ENCODE data around the gene PLA2G4E.

The PLA2G4E gene

DNA sequence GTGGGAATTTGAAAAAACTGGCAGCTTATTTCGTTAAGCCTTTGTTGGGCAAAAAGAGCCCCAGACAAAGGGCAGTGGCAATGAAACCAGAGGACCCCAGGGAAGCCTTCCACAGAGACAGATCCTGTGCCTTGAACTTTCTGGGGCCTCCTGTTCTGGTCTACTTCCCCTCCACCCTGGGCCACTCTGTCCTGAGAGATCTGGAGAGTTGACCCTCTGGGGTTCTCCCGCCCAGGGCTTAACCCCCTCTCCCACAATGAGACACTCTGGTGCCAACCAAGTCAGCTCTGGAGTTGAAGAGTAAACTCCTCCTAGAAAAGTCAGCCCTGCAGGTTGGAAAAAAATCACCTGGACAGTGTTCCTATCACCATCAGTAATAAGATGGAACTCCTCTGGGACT lies 69.3 kb downstream of the PLA2G4E start:
- DNase-seq = no peak

DNA sequence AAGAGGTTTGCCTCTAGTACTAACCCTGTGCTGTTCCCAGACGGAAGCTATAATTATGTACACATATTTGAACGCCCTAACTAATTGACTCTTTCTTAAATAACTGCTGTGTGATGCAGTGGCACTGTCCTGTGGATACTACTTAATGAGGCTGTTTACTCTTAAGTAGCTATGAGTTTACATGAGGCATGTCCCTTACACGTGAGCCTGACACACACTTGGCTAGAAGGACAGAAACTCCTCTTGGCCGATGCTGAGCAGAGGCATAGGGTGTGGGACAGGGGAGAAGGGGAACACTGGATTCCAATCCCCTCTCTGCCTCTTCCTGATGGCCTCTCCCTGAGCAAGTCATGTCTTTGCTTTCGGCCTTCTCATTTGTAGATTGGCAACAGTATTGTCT lies 70.4 kb downstream of the PLA2G4E start:
- no peak for DNase-seq

DNA sequence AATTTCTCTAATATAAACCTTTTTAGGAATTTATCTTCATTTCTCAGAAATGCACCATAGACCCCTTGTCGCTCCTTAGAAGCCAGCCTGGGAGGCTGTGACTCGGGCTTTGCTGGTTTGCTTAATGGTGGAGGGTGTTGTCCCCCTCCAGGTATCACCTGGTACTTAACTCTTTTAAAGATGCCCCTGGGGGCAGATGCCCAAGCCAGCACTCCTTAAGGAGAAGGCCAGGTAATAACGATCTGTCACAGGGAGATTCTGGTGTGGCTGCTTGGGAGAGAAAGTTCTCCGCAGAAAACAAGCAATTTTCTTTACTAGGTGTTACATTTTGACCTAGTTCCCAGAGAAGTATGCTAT lies 70.7 kb downstream of the PLA2G4E start:
- no peak for DNase-seq

DNA sequence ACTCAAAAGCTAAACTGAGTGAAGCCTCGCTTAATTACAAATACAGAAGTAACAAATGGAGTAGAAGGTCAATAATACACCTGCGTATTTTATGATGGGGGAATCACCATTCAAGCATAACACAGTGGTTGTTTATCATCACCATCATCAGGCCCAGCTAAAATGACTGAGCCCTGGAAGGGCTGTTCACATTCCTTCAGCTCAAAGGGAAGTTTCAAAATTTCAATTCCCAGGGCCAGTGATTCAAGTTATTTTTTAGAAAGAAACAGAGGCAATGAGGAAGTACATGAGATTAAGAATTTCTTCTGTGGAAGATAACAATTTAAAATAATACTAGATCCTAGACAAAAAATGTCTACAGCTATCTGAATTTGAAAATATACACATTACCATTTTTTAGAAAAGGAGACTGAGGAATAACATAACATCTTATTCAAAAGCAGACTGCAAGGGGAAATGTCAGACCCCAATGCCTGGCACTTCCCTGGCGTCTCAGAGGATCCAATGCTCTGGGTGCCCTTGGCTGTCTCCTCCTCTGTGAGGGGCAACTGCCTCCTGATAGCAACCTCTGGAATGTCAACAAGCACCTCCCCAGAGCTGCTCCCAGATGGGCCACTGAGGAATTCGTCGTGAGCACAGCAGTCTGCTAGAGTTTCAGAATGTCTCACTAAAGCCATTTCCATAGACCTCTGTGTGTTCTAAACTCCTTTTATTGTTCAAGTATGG lies 71.3 kb downstream of the PLA2G4E start:
- DNase-seq = no peak

DNA sequence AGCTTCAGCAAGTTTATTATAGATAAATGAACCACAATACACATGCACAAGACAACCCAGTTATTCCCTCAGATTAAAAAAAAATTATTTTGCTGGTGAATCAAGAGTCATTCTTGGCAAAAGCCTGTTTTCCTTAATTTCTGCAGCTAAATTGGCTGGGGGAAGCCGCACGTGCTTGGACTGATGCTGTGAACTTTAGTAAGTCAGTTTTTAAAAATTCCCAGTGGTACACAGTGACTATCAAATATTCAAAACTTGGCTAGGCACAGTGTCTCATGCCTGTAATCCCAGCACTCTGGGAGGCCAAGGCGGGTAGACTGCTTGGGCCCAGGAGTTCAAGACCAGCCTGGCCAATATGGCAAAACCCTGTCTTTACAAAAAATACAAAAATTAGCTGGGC lies 72.4 kb downstream of the PLA2G4E start:
- no peak for DNase-seq

DNA sequence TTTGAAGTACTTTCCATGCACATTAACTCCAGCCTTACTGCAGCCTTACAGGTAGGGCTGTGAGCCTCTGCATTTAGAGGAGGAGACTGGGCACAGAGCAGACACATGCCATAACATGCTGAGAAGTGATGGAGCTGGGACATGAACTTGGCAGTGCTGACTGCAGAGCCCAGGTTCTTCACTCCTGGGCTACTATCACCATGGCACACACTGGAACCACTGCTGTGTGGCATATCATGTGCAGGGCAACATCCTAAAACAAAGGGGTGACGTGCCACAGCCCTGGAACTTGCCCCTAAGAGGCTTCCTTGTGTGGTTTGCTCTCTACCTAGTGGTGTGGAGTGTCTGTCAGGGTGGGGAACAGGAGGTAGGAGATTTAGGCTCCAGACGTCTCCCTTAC lies 73.9 kb downstream of the PLA2G4E start:
- DNase-seq = no peak

DNA sequence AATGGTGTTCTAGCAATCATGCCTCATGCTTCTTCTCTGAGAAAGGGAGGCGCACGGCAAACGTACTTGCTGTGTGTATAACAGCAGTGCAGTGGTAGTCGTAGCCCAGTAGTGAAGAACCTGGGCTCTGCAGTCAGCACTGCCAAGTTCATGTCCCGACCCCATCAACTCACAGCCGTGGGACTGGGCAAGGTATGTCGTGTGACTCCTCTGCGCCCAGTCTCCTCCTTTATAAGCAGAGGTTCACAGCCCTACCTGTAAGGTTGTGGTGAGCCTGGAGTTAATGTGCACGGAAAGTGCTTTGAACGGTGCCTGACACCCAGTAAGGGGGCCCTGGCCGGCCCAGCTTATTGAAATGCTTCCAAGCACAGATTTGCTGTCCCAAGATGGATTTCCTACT lies 75.1 kb downstream of the PLA2G4E start:
- no peak for DNase-seq

DNA sequence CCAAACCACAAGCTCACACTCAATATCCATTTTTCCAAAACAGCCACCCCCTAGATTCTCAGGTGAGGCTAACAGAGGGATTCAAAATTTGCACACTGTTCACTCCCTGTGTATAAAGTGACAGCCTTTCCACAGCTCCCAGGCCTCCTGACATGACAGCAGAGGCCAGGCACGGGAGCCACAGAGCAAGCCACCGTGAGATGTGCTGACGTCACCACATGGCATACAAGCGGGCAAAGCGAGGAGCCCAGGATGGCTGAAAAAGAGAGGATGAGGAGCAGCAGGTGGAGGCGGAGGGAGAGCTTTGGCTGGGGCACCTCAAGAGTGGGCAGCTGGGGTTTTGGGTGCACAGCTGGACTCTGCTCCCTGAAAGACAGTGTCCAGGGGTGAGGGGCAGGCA lies 75.6 kb downstream of the PLA2G4E start:
- DNase-seq = no peak

DNA sequence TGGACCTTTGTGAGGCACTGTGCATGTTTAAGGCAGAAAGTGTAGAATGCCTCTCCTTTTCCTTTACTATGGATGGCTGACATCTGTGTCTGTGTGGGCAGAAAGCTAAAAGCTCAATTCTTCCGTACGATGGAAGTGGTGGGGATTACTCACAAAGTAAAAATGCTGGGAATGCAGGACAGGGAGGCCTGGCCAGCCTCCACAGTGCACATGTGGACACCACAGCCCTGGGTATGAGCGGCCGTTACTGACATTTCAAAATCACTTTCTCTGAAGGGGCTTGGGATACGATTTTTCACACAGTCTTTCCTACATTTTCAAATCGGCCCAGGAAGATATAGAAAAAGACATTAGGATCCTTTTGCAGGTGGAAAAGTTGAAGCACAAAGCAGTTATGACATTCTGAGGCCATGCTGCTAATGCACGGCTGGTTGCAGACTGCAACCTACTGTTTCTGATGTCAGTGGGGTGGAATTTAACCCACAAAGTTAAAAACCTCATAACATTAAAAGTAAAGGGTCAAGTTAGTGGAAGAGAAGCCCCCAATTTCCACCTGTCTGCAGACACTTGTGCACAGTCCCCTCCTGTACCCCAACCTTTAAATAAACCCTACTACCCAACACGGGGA lies 76.4 kb downstream of the PLA2G4E start:
- DNase-seq = peak; percentile 98

DNA sequence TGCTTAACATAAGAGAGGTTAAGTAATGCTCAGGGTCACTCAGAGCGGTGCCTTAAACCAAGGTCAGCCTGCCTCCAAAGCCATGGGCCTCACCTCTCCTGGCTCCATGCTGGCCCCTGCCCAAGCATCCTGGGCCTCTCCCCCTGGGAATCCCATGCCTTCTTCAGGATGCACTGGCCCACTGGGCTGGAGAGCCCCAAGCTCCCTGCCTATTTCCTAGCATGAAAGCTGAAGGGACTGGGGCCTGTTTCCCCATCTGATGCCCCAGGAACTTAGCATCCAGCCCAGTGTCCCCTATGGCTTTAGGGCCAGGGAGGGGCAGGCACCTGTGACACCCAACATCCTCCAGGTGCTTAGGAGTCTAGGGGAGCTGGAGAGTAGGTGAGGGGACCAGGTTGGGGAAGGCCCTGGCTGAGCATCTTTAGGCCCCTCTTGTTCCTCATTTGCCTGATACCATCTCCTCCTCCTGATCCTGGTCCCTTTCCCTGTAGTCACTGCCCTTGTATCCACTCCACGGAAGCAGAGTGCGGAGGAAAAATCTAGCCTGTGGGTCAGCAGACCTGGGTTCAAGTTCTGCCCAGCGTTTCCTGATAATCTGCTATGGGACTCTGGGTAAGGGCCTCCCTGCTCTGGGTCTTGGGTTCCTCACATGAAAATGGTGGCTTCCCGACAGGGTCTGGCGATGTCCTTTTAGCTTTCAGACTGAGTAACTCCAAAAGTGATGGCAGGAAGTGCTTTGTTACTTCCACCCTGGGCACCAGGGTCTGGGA lies 77.1 kb downstream of the PLA2G4E start:
- DNase-seq = no peak

DNA sequence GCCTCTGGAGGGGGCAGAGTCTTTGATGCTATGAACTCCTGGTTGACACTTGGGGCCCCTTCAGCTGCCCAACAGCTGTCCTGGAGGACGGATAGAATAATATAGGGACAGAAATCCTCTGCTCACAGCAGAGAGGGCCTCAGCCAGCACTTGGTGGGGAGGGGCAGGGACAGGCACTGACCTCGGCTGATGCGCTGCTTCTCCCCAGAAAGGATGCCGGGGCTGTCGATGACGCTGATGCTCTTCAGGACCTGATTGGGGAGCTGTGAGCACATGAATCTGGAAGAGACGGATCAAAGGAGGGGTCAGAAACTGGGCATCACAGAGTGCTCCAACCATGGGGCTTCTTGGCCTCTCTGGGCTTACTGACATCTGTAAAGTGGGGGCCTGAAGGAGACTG lies 78.0 kb downstream of the PLA2G4E start:
- no peak for DNase-seq

DNA sequence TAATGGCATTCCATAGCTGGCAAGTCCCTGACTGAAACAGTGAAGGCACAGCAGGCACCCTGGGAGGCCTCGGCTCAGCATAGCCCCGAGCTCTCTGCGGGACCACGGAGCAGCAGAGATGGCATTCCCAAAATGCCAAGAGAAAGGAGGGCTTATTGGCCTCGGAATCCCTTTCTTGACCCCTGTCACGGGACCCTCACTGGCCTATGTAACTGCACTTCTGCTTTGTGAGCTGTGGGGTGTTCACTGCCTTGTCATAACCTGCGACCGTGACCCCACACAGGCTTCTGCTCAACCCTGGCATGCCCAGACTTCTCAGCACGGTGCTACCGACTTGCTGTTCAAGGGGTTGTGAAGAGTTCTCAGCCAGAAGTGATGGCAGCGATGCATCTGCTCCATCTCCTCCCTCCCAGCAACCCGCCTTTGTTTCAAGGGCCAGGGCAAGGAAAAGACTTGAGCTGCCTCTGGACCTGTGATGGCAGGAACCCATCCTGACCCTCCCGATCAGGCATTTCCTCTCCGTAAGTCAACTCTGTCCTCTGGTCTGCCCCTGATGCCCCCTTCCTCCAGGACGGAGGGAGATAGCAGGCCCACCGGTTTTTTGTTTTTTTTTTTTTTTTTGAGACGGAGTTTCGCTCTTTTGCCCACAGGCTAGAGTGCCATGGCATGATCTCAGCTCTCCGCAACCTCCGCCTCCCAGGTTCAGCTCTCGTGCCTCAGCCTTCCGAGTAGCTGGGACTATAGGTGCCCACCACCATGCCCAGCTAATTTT lies 79.0 kb downstream of the PLA2G4E start:
- DNase-seq = peak; percentile 47

DNA sequence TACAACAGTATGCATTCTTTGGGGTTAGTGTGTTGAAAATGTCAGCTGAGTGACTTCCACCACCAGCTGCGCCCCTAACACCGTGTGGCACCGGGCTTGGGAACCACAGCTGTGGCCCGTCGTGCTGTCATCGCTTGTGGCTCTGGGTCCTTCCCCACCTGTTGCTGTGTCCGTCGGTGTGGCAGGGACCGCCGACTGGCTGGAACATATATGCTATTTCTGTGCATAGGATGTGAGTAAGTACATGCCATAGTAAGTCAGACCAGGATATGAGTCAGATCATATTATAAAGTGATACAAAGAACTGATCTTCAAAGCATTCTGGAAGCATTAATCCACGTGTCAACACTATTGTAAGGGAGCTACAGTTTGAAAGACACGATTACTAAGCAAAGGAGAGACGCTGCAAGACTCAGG lies 80.4 kb downstream of the PLA2G4E start:
- DNase-seq = peak; percentile 84

DNA sequence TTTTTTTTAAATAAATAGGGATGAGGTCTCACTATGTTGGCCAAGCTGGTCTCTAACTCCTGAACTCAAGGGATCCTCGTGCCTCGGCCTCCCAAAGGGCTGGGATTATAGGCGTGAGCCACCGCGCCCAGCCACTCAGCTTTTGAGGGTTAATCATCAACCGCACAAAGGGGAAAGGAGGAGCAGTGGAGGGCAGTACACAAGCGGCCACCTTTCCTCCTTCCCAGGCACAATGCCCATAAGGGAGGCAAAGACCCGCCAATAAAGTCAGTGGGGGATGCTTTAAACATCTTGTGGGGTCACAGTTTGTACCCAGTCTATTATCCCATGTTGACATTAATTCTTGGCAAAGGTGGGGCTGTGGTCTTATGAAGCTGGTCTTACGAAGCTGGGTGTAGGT lies 80.9 kb downstream of the PLA2G4E start:
- no peak for DNase-seq

DNA sequence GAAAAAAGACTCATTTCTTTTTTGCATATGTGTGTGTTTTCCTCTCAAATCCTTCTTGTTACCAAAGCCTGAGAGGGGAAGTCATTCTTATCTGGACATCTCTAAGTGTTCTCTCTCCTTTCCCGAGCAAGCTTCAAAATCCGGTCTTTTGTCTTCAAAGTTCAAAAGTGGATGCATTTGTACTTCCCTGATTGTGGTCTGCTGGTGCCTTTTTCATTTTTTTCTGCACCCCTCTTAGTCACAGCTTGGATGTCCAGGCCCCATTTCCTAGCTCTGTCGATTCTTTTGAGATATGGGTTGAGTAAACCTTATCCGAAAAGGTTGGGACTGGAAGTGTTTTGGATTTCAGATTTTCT lies 83.3 kb downstream of the PLA2G4E start:
- DNase-seq = no peak

DNA sequence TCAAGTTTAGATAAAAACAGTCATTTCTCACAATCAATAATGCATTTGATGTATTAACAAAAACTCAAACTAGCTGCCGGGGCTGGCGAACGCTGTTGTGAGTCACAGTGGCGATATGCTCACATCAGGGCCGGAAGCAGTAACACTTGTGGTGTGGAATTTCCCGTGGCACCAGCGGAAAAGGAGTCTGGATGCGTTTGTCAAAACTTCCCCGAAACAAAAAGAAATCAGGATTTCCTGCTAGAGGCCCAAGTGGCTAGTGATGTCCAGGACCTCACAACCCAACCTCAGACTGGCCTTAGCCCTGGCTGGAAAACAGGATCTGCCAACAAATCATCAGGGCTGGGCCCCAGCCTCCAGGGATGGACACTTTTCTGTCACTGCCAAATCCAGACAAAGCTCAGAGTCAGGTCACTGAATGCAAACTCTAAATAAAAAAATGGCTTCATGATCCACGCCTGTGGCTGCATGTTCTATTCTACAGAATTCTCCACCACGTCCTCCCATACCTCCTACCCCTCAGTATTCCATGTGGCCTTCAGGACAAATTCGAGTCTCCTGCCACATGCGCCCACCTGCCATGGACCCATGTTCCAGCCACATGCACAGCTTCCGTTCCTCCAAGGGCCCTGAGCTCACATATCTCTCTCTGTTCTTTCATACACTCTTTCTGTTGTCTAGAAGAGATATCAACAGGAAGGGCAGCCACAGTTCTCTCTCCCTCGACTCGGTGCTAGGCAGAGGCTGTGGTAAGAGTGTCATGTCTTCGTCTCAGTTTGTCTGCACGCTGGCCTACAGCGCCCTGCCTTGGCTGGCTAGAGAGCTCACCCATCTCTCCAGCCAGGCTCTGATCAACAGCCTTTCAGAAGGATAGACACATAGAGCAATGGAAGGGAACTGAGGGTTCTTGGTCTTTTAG lies 83.9 kb downstream of the PLA2G4E start:
- DNase-seq = no peak

DNA sequence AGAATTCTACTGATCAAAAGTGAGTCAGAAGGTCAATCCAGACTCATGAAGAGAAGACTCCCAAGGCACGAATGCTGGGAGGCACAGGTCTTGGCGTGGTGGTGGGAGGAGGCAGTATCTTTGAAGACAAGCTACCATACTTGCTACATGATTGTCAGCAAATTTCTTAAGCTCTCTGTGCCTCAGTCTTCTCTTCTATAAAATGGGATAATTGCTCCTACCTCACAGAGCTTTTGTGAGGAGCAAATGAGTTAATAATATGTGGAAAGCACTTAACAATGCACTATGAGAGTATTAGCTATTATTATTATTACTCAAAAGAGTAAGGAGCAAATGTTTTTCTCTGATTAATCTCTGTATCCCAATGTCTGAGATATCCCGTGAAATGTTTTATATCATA lies 84.7 kb downstream of the PLA2G4E start:
- no peak for DNase-seq

DNA sequence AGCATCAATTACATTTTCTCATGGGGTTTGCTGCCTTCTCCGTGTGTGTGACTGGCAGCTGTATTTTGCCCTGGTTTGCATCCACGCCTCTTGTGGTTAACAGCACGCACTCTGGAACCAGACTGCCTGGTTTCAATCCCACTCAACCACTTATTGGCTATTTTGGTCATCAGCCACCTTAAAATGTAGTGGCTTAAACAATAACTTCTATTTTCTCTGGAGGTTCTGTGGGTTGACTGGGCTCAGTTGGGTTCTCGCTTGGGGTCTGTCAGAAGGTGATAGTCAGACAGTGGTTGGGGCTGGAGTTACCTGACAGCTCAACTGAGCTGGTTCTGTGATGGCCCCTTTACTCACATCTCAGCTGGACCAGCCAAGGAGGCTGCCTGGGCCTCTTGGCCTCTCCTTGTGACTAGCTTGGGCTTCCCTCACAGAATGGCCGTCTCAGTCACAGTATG lies 85.2 kb downstream of the PLA2G4E start:
- no peak for DNase-seq

DNA sequence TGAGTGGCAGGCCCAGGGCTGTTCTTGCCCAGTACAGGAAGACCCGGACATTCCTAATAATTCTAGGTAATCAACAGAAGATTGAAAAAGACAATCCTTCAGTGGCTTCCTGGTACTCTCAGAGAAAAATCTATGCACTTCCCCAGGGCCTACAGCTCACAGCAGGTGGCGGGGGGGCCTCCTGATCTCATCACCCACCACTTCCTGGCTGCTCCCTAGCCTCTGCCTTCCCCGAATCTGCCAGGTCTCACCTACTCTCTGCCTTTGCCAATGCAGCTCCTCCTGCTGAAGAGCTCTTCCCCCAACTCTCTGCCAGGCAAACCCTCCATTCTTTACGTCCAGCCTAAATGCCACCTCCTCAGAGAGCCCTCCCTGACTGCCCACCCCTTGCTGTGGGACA lies 86.0 kb downstream of the PLA2G4E start:
- DNase-seq = peak; percentile 69

DNA sequence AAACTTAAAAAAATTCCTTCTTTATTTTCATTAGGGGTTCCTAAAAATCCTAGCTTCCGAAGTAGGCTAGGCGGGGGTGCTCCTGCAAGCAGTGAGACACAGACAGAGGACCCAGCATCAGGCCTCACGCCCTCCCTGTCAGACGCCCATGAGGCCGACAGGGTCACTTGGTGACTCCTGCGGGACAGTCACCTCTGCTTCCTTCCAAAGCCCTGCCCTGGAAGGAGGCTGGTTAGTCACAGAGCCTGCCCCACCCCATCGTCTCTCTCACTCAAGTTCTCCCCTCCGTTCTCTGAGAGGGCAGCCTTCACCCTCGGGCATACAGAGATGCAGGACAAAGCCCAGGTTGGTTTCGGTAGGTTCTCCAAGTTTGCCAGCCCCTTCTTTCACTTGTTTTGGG lies 87.1 kb downstream of the PLA2G4E start:
- DNase-seq = peak; percentile 58

DNA sequence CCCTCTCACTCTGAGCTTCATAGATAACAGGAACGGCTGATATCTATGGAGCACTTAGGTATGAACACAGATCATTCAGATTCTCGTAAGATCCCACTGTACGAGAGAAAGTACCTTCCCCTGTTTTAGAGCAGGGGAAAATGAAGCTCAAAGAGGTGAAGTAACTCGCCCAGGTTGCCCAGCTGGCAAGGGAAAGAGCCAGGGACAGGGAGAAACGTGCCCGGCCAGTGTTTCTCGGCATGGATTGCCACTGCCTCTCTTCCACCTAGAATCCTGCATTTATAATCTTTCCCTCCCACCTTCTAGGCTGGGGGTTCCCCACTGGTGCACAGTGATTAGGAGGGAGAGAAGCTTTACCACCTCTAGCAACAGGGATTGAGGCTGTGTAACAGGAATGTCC lies 87.5 kb downstream of the PLA2G4E start:
- no peak for DNase-seq
